ENCODE data around the gene TAF6.
A peak's percentile ranks its signal among the peaks of the same experiment; 100 is the strongest.
"Not testable (repeated sequence)": the region's sequence is repeated elsewhere in the genome, so short reads cannot be mapped to it uniquely, and the experiment has no call there.

The TAF6 gene

DNA sequence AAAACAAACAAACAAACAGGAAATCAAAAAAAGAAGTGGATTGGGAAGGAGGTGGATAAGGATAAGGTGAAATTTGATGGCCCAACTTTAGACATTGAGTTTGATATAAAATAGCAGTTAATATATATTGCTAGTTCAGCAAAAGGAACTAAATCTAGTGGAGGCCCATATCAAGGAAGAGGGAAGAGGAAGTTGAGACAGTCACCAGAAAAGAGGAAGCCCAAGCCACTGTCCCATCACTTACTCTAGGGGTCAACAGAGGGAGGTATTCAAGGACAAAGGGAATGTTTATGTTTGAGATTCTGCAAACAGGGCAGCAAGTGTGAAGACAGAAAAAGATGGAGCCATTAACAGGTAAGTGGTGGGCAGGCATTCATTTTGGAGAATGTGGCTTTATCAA, 33.2 kb upstream of the TAF6 start:
- H3K4me3 ChIP-seq (ENCODE audit: low read length): no peak overlapping the region
- no peak for TF ChIP-seq EZH2phosphoT487 (IDR thresholded peaks at IDR 0.05; ENCODE audit: low read depth)
- TF ChIP-seq, protein P1, sequence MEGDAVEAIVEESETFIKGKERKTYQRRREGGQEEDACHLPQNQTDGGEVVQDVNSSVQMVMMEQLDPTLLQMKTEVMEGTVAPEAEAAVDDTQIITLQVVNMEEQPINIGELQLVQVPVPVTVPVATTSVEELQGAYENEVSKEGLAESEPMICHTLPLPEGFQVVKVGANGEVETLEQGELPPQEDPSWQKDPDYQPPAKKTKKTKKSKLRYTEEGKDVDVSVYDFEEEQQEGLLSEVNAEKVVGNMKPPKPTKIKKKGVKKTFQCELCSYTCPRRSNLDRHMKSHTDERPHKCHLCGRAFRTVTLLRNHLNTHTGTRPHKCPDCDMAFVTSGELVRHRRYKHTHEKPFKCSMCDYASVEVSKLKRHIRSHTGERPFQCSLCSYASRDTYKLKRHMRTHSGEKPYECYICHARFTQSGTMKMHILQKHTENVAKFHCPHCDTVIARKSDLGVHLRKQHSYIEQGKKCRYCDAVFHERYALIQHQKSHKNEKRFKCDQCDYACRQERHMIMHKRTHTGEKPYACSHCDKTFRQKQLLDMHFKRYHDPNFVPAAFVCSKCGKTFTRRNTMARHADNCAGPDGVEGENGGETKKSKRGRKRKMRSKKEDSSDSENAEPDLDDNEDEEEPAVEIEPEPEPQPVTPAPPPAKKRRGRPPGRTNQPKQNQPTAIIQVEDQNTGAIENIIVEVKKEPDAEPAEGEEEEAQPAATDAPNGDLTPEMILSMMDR (IDR thresholded peaks at IDR 0.05; ENCODE audit: low read depth, low read length): peak; percentile 5; the same call in 1 of the 2 replicates
- H3K79me2 ChIP-seq (ENCODE audit: low read length): peaks cover 27% of the 10 kb centered on the region
- H2AFZ ChIP-seq (ENCODE audit: low read depth, low read length): no peak overlapping the region
- H3K4me2 ChIP-seq (ENCODE audit: low read length): 0 out of 2 replicates have a peak overlapping the region, but pooled peaks have one; percentile 9
- H3K27ac ChIP-seq (ENCODE audit: low read length): peak overlapping the region; percentile 49
- peaks cover 38% of the 10 kb centered on the region for H3K36me3 ChIP-seq (replicated peaks; ENCODE audit: low read depth, low read length)
- H4K20me1 ChIP-seq (ENCODE audit: insufficient read depth, low read length): 0 out of 2 replicates have a peak, but pooled peaks cover 2% of the 10 kb centered on the region
- H3K27me3 ChIP-seq (ENCODE audit: low read depth, low read length): no peaks in the 10 kb centered on the region
- peaks cover 30% of the 10 kb centered on the region for H3K4me1 ChIP-seq (ENCODE audit: low read length)
- H3K9me3 ChIP-seq (ENCODE audit: insufficient read depth, low read length): no peaks in the 10 kb centered on the region
- no peak overlapping the region for H3K9ac ChIP-seq (ENCODE audit: low read length)

DNA sequence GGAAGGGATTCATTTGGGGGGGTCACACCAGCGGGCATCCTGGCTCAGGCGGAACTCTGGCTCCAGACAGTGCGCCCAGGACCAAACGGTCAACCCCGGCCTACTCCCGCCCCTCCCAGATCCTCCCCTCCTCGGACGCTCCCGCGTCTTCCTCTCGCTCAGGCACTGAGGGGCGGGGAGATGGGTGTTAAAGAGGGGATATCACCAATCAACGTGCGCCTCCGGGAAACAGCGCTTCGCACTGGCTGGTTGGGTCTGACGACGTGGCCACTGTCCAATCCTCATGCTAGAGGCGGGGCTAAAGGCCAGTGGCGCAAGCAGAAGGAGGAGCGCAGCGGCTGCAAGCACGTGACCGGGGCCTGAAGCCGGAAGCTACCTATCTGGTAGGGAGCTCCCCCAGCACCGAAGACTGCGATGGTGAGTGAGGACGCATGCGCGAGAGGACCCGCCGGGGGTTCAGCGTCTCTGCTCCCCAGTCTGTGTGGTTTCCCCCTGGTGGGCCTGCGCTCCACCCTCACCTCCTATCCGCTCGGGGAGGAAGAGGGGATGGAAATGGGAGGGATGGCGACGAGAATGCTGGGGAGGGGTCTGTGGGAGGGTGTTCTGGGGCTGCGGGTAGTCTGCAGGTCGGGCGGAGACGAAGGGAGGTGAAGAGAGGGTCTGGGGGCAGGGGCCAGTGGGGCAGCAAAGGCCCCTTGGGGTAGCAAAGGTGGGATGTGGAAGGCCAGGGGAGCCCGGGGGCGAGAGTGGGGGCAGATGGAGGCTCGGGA, 29.6 kb upstream of the TAF6 start, which contains the start of gene LAMTOR4:
TSS of gene LAMTOR4 (plus strand) at position 360 of the 770 bp plus-strand sequence. CDS start at position 415, 55 bp downstream.
- H3K4me3 ChIP-seq (ENCODE audit: low read length): peak within 1 kb of the TSS; percentile 88
- TF ChIP-seq EZH2phosphoT487 (IDR thresholded peaks at IDR 0.05; ENCODE audit: low read depth): no peak
- TF ChIP-seq, protein P1 (IDR thresholded peaks at IDR 0.05; ENCODE audit: low read depth, low read length): no peak
- 0 out of 2 replicates have a peak, but pooled peaks cover 2% of the 10 kb centered on the region for H4K20me1 ChIP-seq (ENCODE audit: insufficient read depth, low read length)
- H3K36me3 ChIP-seq (replicated peaks; ENCODE audit: low read depth, low read length): peaks cover 19% of the 10 kb centered on the region
- peak within 1 kb of the TSS; percentile 98 for H3K9ac ChIP-seq (ENCODE audit: low read length)
- H3K79me2 ChIP-seq (ENCODE audit: low read length): peaks cover 27% of the 10 kb centered on the region
- H3K27ac ChIP-seq (ENCODE audit: low read length): peak within 1 kb of the TSS; percentile 74
- H3K9me3 ChIP-seq (ENCODE audit: insufficient read depth, low read length): no peaks in the 10 kb centered on the region
- H3K4me2 ChIP-seq (ENCODE audit: low read length): peak within 1 kb of the TSS; percentile 96
- peak within 1 kb of the TSS; percentile 76; the same call in 1 of the 2 replicates for H2AFZ ChIP-seq (ENCODE audit: low read depth, low read length)
- H3K4me1 ChIP-seq (ENCODE audit: low read length): peaks cover 21% of the 10 kb centered on the region
- H3K27me3 ChIP-seq (ENCODE audit: low read depth, low read length): no peaks in the 10 kb centered on the region

DNA sequence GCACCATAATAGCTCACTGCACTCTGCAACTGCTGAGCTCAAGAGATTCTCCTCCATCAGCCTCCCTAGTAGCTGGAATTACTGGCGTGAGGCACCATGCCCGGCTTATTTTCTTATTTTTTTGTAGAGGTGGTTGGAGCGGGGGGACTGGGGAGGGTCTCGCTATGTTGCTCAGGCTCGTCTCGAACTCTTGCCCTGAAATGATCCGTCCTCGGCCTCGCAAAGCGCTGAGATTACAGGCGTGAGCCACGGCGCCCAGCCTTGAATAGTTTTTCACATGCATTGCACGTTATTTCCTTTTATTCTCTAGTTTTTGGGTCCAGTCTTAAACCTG, 29.0 kb upstream of the TAF6 start:
- Histone ChIP-seq H3K4me3 (ENCODE audit: low read length) (peak overlapping the region; percentile 80), H3K4me1 (ENCODE audit: low read length) (peaks cover 21% of the 10 kb centered on the region), H3K27ac (ENCODE audit: low read length) (peak overlapping the region; percentile 57), H4K20me1 (ENCODE audit: insufficient read depth, low read length) (0 out of 2 replicates have a peak, but pooled peaks cover 2% of the 10 kb centered on the region), H3K9me3 (ENCODE audit: insufficient read depth, low read length) (no peaks in the 10 kb centered on the region), H3K27me3 (ENCODE audit: low read depth, low read length) (no peaks in the 10 kb centered on the region), H3K36me3 (replicated peaks; ENCODE audit: low read depth, low read length) (peaks cover 14% of the 10 kb centered on the region), H3K9ac (ENCODE audit: low read length) (peak overlapping the region; percentile 79), H3K79me2 (ENCODE audit: low read length) (peaks cover 27% of the 10 kb centered on the region), H2AFZ (ENCODE audit: low read depth, low read length) (peak overlapping the region; percentile 76; the same call in 1 of the 2 replicates), H3K4me2 (ENCODE audit: low read length) (peak overlapping the region; percentile 91)
- TF ChIP-seq, protein P1 (IDR thresholded peaks at IDR 0.05; ENCODE audit: low read depth, low read length): no peak
- TF ChIP-seq EZH2phosphoT487 (IDR thresholded peaks at IDR 0.05; ENCODE audit: low read depth): no peak

DNA sequence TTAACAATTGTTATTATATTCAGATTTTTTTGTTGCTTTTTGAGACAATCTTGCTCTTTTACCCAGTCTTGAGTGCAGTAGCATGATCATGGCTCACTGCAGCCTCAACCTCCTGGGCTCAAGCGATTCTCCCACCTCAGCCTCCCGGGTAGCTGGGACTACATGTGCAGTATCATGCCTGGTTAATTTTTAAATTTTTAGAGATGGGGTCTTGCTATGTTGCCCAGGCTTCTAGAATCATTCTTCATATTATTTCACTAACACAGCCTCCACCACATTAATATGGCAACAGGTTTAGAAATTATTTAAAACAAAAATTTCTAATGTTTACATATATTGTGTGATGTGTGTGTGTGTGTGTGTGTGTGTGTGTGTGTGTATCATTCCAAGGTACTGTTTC, 28.1 kb upstream of the TAF6 start:
- Histone ChIP-seq H2AFZ (ENCODE audit: low read depth, low read length) (no peak overlapping the region), H3K36me3 (replicated peaks; ENCODE audit: low read depth, low read length) (peaks cover 9% of the 10 kb centered on the region), H3K9me3 (ENCODE audit: insufficient read depth, low read length) (no peaks in the 10 kb centered on the region), H3K4me1 (ENCODE audit: low read length) (peaks cover 17% of the 10 kb centered on the region), H3K4me3 (ENCODE audit: low read length) (no peak overlapping the region), H3K9ac (ENCODE audit: low read length) (no peak overlapping the region), H3K79me2 (ENCODE audit: low read length) (peaks cover 23% of the 10 kb centered on the region), H4K20me1 (ENCODE audit: insufficient read depth, low read length) (no peaks in the 10 kb centered on the region), H3K27ac (ENCODE audit: low read length) (no peak overlapping the region), H3K4me2 (ENCODE audit: low read length) (no peak overlapping the region), H3K27me3 (ENCODE audit: low read depth, low read length) (no peaks in the 10 kb centered on the region)
- TF ChIP-seq, protein P1 (IDR thresholded peaks at IDR 0.05; ENCODE audit: low read depth, low read length): no peak
- TF ChIP-seq EZH2phosphoT487 (IDR thresholded peaks at IDR 0.05; ENCODE audit: low read depth): no peak

DNA sequence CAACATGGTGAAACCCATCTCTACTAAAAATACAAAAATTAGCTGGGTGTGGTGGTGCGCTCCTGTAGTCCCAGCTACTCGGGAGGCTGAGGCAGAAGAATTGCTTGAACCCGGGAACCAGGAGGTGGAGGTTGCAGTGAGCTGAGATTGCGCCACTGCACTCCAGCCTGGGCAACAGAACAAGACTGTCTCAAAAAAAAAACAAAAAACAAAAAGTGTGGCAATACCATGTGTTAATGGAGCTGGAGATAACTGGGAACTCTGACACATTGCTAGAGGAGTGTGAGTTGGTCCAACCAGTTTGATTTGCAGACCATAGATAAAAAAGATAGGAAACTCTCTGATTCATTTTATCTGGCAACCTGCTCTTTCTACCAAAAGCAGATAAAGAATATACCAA, 27.2 kb upstream of the TAF6 start:
- not testable (repeated sequence) for H3K27me3 ChIP-seq (ENCODE audit: low read depth, low read length); H2AFZ ChIP-seq (ENCODE audit: low read depth, low read length); H3K4me2 ChIP-seq (ENCODE audit: low read length); H3K27ac ChIP-seq (ENCODE audit: low read length); H3K36me3 ChIP-seq (replicated peaks; ENCODE audit: low read depth, low read length); H3K4me3 ChIP-seq (ENCODE audit: low read length); H3K9me3 ChIP-seq (ENCODE audit: insufficient read depth, low read length); H3K9ac ChIP-seq (ENCODE audit: low read length); H4K20me1 ChIP-seq (ENCODE audit: insufficient read depth, low read length)
- peaks cover 19% of the 10 kb centered on the region for H3K79me2 ChIP-seq (ENCODE audit: low read length)
- peaks cover 10% of the 10 kb centered on the region for H3K4me1 ChIP-seq (ENCODE audit: low read length)

Data from OCI-LY3 (cell line).